HG03439 (cell line): ENCODE measurements around the gene GATA6.
"Not testable (repeated sequence)": the region's sequence is repeated elsewhere in the genome, so short reads cannot be mapped to it uniquely, and the experiment has no call there.

Experiments used
- ATAC-seq: cut with Tn5 transposase; IDR thresholded peaks from one replicate; pipeline ENCODE4 v1.9.1; 2021; ENCODE audit warnings: mild to moderate bottlenecking, moderate library complexity; ENCODE audit not compliant: unreplicated experiment

Gene GATA6

GRCh38 chr18:22180722-22181121, 11.3 kb downstream of the GATA6 start:
- ATAC-seq, result no peak

DNA sequence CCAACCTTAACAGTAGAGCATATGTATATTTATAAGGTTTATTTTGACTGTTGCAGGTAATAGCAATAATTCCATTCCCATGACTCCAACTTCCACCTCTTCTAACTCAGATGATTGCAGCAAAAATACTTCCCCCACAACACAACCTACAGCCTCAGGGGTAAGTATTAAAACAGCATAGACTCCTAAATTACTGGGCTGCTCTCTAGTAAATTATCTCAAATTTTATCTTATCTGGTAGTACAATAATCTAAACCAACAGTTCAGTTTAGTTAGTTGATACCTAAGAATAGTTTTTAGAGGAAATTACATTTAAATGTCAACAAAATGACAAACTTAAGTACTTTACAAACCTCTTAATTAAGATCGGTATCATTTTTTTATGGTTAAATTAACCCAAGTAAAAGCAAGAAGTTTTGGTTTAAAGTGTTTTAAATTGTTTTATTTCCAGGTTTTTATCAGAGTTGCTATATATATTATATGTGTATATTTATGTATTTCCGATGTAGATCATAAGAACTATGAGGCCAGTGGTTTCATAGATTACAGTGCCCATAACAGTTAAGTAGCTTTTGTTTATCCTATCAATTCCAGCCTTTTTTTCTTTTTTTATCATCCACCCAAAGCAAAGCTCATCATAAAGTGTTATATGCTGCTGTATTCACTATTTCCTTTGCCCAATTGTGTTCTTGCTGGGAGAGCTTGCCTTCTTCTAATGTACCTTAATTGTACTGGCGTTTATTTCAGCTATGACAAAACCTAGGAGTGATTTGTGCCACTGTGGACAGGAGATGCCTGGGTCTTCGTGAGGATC, 13.7 kb downstream of the GATA6 start:
- ATAC-seq, result no peak

DNA sequence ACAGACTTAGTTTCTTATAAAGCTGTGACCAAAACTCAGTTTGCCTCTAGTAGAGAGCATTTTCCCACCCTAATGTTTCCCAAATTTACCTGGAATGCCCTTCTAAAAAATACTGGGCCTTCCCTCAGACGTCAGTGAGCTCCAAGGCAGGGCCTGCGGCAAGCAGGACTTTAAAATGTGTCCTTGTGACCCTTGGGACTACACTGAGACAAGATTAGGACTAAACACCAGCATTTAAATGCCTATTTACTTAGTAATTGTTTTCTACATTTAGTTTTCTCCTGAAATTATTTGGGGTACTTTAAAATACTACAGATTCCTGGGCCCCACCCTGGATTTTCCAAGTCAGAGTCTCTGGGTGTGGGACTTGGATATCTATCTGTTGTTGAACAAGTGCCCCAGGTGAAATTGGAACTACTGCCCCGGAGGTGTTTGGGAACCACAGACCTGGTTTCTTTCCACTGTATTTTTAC, 14.3 kb downstream of the GATA6 start:
- ATAC-seq, result no peak

DNA sequence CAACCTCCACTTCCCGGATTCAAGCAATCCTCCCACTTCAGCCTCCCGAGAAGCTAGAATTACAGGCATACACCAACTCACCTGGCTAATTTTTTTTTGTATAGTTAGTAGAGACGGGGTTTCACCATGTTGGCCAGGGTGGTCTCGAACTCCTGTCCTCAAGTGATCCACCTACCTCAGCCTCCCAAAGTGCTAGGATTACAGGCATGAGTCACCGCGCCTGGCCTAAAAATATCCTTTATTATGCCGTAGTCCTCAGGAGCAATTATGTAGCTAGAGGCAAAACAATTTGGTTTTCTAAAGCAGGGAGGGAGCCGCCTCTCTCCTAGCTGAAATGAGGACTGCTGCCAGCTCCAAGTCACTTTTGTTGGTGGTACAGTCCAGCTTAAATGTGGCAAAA, 15.2 kb downstream of the GATA6 start:
- ATAC-seq, result not testable (repeated sequence)

GRCh38 chr18:22185273-22185672, 15.9 kb downstream of the GATA6 start:
- no peak for ATAC-seq

- ATAC-seq, result no peak
Measured at GRCh38 chr18:22185771-22186386, 16.5 kb downstream of the GATA6 start.

- ATAC-seq, result no peak
Measured at GRCh38 chr18:22186484-22186971, 17.1 kb downstream of the GATA6 start.

- ATAC-seq, result no peak
Measured at GRCh38 chr18:22188559-22189267, 19.3 kb downstream of the GATA6 start.

GRCh38 chr18:22189449-22190166, 20.2 kb downstream of the GATA6 start:
- ATAC-seq, result no peak

GRCh38 chr18:22191346-22191695, 21.9 kb downstream of the GATA6 start:
- no peak for ATAC-seq

- ATAC-seq, result no peak
Measured at GRCh38 chr18:22191923-22192322, 22.5 kb downstream of the GATA6 start.

DNA sequence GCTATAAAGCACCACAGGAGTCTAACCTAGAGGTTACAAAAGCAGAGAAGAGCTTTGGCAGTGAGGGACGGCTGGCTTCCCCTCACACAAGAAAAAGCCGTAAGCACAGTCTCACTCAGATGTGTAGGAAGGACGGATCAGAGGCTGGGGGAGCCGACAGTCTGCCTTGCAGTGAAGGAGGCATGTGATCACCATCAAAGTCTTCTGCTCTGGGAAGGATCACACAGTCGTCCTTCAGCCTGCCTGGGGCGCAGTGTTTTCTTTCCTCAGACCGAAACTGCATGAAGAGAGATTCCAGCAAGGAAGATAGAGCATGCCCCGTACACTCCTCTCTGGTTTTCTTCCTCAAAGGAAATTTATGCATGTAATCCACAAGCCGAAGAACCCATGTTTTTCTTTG, 24.1 kb downstream of the GATA6 start:
- ATAC-seq, result no peak

DNA sequence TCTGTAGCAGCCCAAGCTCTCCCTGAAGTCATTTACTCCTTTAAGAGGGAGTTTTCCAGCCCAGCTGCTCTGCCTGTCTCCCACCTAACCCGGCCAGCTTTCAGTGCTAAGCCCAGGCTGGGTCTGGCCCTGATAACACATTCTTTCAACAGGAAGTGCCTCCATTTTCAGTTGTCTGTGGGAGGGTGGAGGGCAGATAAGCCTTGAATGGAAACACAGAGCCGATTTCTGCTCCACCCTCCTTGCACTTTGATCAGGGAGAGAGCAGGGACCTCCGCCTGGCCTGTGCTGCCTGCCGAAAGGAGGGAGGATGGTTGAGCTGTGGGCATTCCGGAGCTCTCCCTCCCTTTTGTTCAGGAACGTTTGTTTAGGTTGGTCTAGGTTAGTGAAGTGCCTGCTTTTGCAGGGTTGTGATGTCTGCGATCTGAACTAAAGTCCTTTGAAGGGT, 24.8 kb downstream of the GATA6 start:
- ATAC-seq, result no peak

DNA sequence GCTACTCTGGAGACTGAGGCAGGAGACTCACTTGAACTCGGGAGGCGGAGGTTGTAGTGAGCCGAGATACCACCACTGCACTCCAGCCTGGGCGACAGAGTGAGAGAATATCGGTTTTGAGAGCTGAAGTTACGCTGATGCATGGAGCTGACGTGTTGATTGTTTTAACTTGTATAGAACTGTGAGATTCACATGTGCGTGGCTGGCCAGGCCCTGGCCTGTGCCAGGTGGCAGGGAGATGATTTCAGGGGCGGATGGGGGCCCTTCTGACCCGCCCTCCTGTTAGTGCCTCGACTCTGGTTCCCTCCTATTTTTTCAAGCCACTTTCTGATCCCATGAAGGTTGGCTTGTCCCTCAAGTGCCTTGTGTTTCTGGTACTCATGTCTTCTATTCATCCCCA, 25.7 kb downstream of the GATA6 start:
- no peak for ATAC-seq

DNA sequence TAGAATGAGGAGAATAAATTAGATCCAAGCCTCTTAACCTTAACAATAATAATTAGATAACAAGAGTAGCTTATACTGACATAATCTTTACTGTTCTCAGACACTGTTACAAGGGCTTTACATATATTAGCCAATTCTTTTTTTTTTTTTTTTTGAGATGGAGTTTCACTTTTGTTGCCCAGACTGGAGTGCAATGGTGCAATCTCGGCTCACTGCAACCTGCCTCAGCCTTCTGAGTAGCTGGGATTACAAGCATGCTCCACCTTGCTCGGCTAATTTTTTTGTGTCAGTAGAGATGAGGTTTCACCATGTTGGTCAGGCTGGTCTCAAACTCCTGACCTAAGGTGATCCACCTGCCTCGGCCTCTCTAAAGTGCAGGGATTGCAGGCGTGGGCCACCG, 27.6 kb downstream of the GATA6 start:
- not testable (repeated sequence) for ATAC-seq

- no peak for ATAC-seq
Measured at GRCh38 chr18:22197668-22198067, 28.3 kb downstream of the GATA6 start.

GRCh38 chr18:22198163-22198562, 28.8 kb downstream of the GATA6 start:
- ATAC-seq, result no peak

DNA sequence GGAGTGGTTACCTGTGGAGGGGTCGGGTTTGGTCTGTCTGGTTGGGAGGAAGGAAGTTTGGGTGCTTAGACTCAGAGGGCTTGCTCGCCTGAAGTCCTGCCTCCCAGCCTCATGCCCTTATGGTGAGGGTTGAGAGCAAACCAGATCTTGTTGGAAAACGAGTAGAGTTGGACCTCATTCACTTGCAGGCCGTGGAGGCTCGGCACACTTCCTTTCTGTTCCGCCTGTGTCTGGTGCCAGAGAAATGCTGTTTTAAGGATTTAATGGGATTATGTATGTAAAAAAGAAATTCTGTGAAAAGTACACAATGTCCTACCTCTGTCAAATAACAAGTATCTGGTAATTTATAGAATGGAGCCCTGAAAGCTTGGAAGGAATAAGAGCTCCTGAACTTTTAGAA, 29.6 kb downstream of the GATA6 start:
- ATAC-seq, result no peak

GRCh38 chr18:22200611-22201225, 31.3 kb downstream of the GATA6 start:
- ATAC-seq, result no peak

DNA sequence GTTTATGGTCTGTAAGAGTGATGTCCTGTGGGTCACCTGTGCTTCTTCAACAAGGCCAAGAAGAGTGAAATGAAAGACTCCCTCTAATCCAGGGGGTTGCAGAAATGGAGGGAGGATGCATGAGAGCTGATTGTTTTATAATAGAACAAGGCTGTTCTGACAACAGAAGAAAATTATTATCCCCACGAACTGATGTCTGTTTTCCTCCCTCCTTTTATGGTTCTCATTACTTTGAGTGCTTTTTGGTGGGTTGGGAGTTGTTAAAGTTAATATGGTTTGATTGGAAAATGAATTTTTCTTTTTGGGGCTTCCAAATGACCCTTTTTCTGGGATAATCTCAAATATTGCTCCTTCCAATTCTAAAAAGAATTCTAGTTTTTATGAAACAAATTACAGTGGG, 33.6 kb downstream of the GATA6 start:
- ATAC-seq, result no peak
